HL-60/S4 treated with retinoic acid at 250 ng/mL for 4 days and 3 days (cell line): ENCODE measurements around the gene MRNIP.
"Not testable (repeated sequence)": the region's sequence is repeated elsewhere in the genome, so short reads cannot be mapped to it uniquely, and the experiment has no call there.

ENCODE experiments used
- in situ Hi-C: fragments of 300-500 bp; cut with MboI; formaldehyde crosslinking; loops from 2 replicates; pipeline ENCODE4 v1.7.0; 2022; ENCODE audit warnings: low sequenced_read_pairs

MRNIP gene

GRCh38 chr5:179872055-179872827 lies 13.6 kb upstream of the MRNIP start:
- in situ Hi-C loops: no loop called here

- in situ Hi-C loops: not testable (repeated sequence)
These were observed 12.9 kb upstream of the MRNIP start for GRCh38 chr5:179871533-179871932.

DNA sequence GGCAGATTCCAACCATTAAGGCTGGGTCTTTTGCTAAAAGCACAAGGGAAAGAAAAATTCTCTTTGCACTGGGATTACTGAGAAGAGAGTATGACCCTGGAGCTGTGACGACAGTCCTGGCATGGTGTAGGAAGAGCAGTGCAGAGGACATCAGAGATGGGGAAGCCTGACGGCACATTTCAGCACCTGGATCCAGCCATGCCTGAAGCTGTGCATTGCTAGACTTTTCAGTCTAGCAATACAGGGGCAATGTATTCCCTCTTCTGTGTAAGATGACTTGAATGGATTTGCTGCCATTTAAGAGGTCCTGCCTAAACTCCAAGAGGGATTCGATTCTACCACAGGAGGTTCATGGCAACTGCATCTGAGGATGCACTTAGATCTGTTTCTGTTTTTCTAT lies 12.3 kb upstream of the MRNIP start:
- in situ Hi-C loops: no loop called here

GRCh38 chr5:179870403-179870903 lies 11.8 kb upstream of the MRNIP start:
- in situ Hi-C loops: no loop called here

- in situ Hi-C loops: no loop called here
These were observed 11.2 kb upstream of the MRNIP start for GRCh38 chr5:179869641-179870402.

GRCh38 chr5:179869101-179869500 lies 10.5 kb upstream of the MRNIP start:
- in situ Hi-C loops: no loop called here

- in situ Hi-C loops: no loop called here
These were observed 9.9 kb upstream of the MRNIP start for GRCh38 chr5:179868541-179868940.

DNA sequence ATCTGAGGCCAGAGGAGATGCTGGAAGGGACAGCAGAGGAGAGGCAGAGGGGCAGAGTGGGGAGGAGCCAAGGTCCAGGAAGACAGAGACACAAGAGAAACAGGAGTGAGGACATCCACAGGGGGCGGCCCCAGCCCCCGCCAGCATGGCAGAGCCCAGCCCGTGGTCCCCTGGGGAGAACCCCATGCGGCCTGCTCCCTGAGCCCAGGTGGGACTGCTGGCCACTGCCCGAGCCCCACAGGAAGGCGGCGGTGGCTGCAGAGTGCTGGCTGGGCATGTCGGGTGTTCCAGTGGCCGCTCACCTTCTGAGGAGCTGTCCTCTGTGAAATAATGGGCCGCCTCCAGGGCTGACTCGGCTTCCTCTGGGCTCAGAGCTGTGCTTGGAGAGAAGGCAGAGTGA lies 8.9 kb upstream of the MRNIP start:
- in situ Hi-C loops: no loop called here

- in situ Hi-C loops: no loop called here
These were observed 8.5 kb upstream of the MRNIP start for GRCh38 chr5:179867079-179867465.

GRCh38 chr5:179866241-179867078 lies 7.8 kb upstream of the MRNIP start:
- in situ Hi-C loops: no loop called here

GRCh38 chr5:179865491-179866240 lies 7.0 kb upstream of the MRNIP start:
- in situ Hi-C loops: no loop called here

DNA sequence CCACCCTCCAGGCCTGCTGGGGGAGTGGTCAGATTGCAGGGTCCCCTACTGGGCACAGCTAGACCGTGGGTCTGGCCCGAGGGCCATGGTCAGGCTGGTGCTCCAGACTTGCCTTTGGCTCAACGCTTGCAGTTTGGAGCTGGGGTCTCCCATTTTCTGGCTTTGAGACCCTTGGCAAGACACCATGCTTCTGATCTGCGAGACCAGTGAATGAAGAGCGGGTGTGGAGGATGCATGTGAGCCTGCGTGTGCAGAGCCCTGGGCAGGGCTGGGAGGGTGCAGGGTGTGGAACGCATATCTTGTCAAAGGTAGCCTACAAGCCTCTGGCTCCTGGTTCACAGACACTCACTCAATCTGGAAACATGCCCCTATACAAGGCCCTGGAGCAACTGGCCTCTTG lies 6.1 kb upstream of the MRNIP start:
- in situ Hi-C loops: no loop called here

DNA sequence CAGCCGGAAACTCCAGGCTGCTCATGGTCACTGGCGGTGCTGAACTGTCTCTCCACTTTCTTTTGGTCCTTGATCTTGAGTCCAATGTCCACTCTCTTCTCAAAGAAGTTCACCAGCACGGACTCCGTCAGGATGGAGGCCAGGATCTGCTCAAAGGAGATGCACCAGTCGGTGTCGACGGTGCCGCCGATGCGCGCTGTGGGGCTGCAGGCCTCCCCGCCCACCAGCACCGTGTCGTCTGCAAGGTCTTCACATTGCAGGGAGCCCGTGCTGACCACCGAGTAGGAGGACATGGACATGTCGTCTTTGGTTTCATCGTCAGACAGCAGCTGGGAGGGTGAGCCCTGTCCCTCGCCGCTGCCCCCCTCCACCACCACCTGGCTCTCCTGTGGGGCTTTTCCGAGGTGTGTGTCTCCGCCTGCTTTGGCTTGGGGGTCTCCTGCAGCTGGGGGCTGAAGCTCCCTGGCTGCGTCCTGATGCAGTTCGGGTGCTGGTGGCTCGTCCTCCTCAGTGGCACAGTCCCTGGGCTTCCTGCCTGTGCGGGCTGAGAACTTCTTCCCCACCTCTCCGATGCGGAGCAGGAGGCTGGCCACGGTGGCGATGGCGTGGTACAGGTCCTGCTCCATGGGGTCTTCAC lies 5.0 kb upstream of the MRNIP start:
- in situ Hi-C loops: no loop called here

GRCh38 chr5:179862891-179863290 lies 4.3 kb upstream of the MRNIP start:
- in situ Hi-C loops: no loop called here

- in situ Hi-C loops: no loop called here
These were observed 3.7 kb upstream of the MRNIP start for GRCh38 chr5:179862296-179862695.

- in situ Hi-C loops: no loop called here
These were observed 1.7 kb upstream of the MRNIP start for GRCh38 chr5:179860301-179860700.

DNA sequence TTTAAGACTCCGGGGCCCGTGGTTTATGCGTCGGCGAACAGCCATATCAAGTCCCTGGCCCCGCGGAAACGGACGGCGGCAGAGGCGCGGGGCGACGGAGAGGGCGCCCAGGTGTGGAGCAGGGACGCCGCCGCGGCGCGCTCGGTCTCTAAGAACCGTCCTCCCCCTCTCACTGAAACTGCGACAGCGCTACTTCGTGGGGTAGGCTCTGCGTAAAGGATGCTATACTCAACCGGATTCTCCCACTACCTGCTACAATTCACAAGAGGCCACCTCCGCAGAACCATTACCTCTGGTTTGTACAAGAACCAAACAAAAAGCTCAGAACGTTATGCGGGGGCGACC lies 404 bp downstream of the MRNIP start:
- in situ Hi-C loops: no loop called here

GRCh38 chr5:179854356-179854755 lies 4.3 kb downstream of the MRNIP start:
- in situ Hi-C loops: no loop called here

GRCh38 chr5:179852993-179853547 lies 5.5 kb downstream of the MRNIP start:
- in situ Hi-C loops: no loop called here

DNA sequence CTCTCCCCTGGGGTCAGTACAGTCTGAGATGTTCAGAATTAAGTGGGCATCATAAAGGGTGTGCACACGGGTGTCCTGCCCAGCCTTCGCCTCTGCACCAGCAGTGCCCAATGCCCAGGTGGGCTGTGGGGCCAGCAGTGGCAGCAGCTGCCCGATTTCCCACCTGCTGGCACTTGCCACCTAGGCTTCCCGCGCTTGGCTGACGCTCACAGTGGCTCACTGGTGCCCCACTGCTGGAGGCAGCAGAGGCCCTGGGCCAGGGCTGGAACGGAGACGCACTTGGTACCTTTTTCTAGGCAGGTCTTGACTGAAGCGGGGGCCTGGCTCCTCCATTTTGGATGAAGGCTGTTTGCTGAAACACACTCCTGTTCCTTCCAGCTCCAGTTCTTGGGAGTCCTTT lies 17.0 kb downstream of the MRNIP start:
- in situ Hi-C loops: no loop called here
